HG03460 (cell line): ENCODE results near the gene MYLK.

Experiments used
- ATAC-seq: cut with Tn5 transposase; IDR thresholded peaks from one replicate; pipeline ENCODE4 v1.9.1; 2021; ENCODE audit not compliant: unreplicated experiment

Gene MYLK

DNA sequence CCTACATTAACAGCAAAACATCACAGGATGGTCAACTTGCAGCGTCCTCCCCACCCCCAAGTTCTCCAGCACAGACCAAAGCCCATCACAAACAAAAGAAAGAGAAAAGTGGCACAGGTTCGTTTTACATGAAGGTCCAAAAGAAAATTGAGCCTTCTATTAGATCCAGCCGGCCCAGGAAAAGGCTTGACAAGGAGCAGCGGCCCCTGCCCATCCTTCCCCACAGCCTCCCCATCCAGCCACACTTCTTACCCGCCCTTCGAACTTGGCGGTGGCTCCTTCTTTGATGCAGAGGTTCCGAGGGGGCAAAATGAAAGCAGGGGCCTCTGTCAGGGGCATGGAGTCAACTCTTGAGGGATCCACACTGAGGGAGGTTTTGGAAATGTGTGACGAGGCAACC is 90.7 kb downstream of the MYLK start:
- no peak for ATAC-seq

DNA sequence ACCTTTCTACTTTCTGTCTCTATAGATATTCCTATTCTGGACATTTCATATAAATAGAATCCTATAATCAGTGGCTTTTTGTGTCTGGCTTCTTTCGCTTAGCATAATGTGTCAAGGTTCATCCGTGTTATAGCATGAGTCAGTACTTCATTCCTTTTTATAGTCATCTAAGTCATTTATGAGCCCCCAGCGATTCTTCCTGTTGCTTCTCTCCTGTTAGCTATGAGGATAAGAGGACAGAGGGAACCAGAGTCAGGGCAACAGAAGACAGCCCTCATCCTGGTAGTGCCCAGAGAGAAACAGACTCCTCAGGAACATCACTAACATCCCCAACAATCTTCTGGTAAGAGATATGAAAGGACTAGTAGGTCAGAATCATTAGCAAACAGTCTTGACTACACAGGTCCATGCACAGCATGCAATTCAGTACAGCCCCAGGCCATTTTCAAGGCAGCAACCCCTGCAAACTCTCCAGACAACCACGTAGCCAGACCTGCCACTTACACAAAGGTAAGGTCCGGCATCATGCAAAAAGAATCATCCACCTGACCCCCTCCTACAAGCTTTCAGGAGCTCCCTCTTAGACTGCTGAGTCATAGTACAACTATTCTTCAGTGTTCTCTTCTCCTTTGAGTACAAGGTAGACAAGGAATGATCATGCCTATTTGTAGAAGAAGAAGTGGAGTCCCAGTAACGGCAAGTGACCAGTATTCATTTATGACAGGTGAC is 91.5 kb downstream of the MYLK start:
- ATAC-seq = no peak

DNA sequence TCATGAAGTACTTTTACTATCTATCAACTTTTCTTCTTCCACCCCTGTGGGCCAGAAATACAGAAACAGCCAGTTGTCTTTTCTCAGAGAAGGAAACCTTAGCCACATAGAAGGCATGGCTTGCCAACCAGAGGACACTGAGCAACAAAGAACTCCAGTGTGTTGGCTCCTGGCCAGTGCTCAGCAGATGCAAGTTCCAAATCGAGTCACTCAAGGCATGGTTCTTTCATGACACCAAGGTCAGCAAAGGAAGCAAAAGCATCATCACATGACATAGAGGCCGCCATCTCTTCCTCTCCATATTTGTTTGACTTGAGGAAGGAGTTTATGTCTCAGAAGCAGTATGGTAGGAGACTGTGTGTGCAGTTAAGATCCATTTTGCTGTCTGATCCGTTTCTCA is 92.2 kb downstream of the MYLK start:
- no peak for ATAC-seq

- ATAC-seq = no peak
Observed at GRCh38 chr3:123791417-123791816, 92.7 kb downstream of the MYLK start.

DNA sequence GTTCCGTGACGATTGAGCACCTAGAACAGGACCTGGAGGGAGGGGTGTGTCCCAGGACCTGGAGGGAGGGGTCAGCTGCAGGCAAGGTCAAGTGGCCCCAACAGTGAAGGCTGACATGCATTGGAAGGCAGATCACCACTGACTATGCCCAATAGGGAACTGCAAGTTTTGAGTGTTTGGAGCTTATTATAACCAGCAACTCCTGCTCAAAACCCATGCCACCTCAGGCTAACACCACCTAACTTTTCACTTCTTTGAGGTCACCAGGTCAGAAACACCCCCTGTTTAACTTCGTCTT is 93.1 kb downstream of the MYLK start:
- no peak for ATAC-seq

DNA sequence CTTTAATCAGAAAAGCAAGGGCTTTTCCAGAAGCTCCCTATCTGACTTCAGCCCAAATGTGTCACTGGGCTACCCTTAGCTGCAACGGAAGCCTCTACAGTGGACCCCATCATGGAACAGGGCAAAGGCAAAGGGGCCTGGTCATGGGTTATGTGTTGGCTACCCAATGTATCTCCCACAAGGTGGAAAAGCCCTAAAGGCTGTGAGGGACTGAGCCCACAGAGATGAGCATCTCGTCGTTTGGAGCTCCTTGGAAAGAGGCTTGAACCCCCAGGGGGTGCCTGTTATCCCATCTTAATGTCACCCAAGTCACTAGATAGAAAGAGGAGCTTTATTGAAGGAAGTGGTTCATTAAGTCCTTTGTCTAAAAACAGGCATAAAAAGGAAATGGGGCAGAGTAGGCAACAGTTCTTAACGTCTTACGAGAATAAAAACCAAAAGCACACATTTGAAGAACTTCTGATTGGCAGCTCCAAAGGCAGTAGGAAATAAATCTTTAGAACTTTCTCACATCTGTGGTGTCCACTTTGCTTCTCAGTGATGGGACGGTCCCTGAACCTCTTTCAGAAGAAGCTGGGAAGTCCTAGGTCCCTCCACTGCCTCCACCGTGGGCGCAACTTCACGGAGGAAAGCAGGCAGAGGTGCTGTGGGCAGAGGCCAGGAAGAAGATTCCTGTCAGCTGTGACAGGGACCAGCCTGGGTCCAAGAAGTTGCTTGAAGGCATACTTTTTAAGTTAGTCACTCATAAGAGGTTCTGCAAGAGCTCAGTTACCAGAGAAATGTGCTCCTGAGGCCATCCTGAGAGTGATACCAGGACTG is 93.7 kb downstream of the MYLK start:
- ATAC-seq = no peak

- no peak for ATAC-seq
Observed at GRCh38 chr3:123789760-123790159, 94.4 kb downstream of the MYLK start.

DNA sequence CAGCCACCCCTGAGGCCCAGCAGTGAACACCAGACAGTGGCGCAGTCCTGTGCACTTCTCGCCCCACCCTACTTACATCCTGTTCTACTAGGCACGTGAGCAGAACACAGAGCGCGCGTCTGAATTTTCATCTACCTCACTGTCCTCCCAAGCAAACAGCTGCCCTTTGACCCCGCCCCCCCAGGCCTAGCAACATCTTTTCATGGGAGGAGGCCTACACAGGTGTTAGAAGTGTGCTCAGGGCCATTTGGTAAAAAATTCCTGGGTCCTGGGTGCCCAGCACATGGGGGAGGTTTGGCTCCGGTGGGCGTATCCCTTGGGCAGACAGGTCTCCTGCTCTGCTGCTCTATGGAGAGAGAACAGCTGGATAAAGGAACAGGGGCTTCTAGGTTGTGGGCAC is 95.0 kb downstream of the MYLK start:
- ATAC-seq = no peak

DNA sequence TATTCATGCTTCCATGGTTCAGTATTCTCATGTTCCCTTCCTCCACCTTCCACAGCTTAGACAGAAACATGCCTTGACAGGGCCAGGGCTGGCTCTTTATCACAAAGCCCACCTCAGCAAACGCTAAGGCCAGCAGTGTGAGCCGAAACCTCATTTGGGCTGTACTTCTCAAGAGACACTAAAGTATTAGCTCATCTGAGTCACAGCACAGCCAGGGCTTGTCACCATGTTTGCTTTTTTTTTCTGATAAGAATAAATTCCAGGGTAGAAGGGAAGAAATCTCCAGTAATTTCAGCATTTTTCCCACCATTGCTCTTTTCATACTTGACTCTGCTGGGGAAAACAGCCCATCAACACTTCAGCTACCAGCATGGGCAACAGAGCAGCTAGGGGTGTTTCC is 95.4 kb downstream of the MYLK start:
- ATAC-seq = no peak

- ATAC-seq = no peak
Observed at GRCh38 chr3:123787133-123787532, 97.0 kb downstream of the MYLK start.

DNA sequence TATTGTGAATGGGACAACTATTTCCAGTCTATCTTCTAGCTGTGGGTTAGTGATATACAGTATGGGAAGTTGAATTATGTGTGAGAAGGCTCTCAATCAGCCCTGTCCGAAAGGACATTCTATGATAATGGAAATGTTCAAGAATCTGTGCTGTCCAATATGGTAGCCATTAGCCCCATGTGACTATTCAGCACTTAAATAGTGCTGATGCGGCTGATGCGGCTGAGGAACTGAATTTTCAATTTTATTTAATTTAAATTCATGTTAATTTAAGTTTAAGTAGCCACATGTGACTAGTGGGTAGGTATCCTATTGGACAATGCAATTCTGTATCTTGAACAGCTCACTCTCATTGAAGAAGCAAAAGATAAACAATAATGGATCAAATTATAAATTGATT is 98.5 kb downstream of the MYLK start:
- no peak for ATAC-seq

DNA sequence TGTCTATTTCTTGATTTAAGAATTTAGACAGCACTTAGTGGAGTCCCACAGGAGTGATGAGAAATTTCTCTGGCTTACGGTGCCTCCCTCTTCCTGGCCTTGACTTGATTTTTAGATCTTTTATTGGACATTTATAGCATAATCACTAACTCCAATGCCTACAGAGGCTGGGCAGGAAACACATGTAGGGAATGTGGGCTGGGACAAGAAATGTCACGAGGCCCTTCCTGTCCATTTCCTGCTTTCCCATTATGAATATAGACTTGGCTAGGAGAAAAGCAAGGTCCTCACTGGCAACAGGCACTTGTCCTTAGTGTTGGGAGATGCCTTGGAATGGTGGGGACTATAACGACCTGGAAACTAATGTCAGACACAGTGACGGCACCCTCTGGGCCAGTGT is 100.3 kb downstream of the MYLK start:
- ATAC-seq = no peak

DNA sequence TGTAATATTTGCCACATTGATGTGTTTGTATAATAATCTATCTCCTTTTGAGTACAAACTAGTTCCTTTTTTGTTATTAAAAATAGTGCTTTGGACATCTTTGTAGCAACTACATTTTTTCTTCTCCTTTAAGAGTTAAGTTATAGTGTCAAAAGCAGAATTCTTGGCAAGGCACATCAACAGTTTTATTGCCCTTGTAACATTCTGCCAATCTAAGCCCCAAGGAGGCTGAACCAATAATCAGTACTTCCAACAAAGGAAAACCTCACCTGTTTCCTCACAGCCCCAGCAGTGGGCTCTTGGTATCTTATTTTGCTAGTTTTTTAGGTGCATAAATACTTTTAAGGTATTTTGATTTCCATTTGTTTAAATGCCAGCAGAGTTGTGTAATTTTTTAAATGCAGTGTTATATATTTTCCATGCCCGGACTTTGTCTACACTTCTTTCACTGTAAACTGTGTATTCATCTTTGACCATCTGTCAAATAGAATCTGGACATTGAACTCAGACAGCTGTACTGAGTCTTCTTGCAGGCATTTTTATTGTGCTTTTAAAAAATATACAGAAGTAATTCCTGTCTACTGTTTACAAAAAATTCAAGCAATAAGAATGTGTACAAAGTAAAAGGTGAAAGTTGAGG is 101.0 kb downstream of the MYLK start:
- no peak for ATAC-seq

GRCh38 chr3:123782488-123782887 is 101.6 kb downstream of the MYLK start:
- no peak for ATAC-seq

- no peak for ATAC-seq
Observed at GRCh38 chr3:123781571-123782275, 102.4 kb downstream of the MYLK start.

DNA sequence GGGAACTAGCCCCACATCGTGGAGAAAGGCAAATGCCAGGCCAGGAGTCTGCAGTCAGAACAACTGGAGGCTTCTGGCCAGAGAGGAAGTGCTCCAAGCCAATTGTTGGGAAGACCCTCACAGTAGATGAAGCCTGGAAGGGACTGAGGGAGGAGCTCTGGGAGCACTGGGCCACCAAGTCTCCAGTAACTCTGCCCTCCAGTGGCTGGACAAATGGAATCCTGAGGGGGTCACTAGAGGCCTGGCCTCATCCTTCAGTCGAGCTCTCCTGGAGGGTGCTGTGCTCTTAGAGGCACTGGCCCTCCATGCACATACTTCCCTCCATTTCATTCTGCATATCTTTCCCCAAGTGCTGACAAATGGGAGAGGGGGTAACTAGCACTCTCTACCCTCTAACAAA is 103.0 kb downstream of the MYLK start:
- no peak for ATAC-seq

DNA sequence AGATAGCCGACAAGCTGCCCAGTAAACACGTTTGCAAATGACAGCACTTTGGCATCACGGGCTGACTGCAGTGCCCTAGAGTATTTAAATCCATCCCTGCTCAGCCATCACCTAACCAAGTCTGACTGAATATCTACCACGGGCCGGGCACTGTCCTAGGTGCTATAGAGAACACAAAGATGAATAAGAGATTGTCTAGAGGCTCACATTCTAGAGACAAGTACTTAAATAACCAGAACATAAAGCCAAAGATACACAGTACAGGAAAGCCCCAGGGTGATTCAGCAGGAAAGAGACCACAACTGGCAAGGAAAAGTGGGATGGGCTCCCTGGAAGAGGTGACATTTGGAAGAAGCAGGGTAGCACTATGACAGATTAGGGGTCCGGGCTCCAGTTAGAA is 103.5 kb downstream of the MYLK start:
- no peak for ATAC-seq

DNA sequence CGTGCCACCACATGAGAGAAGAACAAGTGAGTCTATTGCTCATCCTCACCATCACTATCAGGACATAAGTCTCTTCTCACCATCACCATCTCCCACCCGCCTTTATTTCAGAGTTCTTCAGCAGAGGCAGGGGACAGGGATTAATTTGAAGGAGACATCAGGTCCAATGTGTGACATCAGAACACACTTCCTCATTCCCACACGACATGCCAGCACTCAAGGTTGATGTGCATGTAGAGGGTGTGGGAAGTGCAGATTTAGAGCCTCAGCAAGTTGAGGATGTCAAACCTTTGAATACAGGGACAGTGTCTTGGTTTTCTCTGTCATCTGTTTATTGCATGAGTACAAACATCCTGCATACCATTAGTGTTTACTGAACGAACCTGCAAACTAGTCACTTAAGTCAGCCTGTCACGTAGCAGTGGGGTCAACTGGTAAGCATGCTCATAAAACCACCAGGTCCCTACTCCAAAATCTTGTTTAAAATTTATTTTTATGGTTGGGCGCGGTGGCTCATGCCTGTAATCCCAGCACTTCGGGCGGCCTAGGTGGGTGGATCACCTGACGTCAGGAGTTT is 104.4 kb downstream of the MYLK start:
- ATAC-seq = no peak

- no peak for ATAC-seq
Observed at GRCh38 chr3:123778991-123779622, 105.0 kb downstream of the MYLK start.

DNA sequence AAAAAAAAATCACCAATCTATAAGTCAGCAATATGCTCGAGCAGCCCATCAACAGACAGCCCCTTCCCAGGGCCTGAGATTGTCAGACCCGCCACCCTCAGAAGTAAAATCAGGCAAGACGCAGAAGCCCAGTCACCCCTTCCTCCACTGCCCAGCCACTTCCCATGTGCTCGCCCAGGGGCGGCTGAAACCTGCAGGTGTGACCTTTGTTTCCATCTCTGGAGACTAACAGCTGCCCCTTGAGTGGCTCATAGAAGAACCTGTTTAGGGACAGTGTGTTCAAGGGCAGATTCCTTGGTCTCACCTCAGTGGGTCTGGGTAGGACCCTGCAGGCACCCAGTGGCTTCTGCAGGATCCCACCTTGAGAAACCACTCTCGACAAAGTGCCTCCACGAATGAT is 105.6 kb downstream of the MYLK start:
- ATAC-seq = no peak
